ENCODE measurements around the gene RNF213.

Gene RNF213

GRCh38 chr17:80354336-80354735 lies 93.7 kb downstream of the RNF213 start:
- H3K4me1 Mint-ChIP-seq = no peaks in the 10 kb centered on the region
- H3K36me3 Mint-ChIP-seq (ENCODE audit: low read depth) = peaks cover 39% of the 10 kb centered on the region
- H3K27me3 Mint-ChIP-seq (ENCODE audit: low read depth) = no peaks in the 10 kb centered on the region
- TF ChIP-seq CTCF (IDR thresholded peaks at IDR 0.05; ENCODE audit: unreplicated experiment in 3 of 3) = no peak
- H3K9me3 Mint-ChIP-seq = no peaks in the 10 kb centered on the region
- no peak overlapping the region for H3K27ac Mint-ChIP-seq
- H3K4me3 Mint-ChIP-seq = no peak overlapping the region

GRCh38 chr17:80356231-80356856 lies 95.7 kb downstream of the RNF213 start:
- Mint-ChIP-seq H3K27me3 (ENCODE audit: low read depth) (no peaks in the 10 kb centered on the region), H3K4me3 (no peak overlapping the region), H3K4me1 (no peaks in the 10 kb centered on the region), H3K27ac (no peak overlapping the region), H3K9me3 (no peaks in the 10 kb centered on the region), H3K36me3 (ENCODE audit: low read depth) (peaks cover 40% of the 10 kb centered on the region)
- no peak for TF ChIP-seq CTCF (IDR thresholded peaks at IDR 0.05; ENCODE audit: unreplicated experiment in 3 of 3)

GRCh38 chr17:80358131-80358530 lies 97.5 kb downstream of the RNF213 start:
- Mint-ChIP-seq H3K27ac (no peak overlapping the region), H3K4me1 (peaks cover 3% of the 10 kb centered on the region), H3K27me3 (ENCODE audit: low read depth) (no peaks in the 10 kb centered on the region), H3K36me3 (ENCODE audit: low read depth) (peaks cover 40% of the 10 kb centered on the region), H3K4me3 (no peak overlapping the region), H3K9me3 (no peaks in the 10 kb centered on the region)
- TF ChIP-seq CTCF (IDR thresholded peaks at IDR 0.05; ENCODE audit: unreplicated experiment in 3 of 3) = no peak

GRCh38 chr17:80358861-80359260 lies 98.2 kb downstream of the RNF213 start:
- TF ChIP-seq CTCF (IDR thresholded peaks at IDR 0.05; ENCODE audit: unreplicated experiment in 3 of 3) = no peak
- Mint-ChIP-seq H3K27me3 (ENCODE audit: low read depth) (no peaks in the 10 kb centered on the region), H3K36me3 (ENCODE audit: low read depth) (peaks cover 42% of the 10 kb centered on the region), H3K27ac (no peak overlapping the region), H3K9me3 (no peaks in the 10 kb centered on the region), H3K4me3 (no peak overlapping the region), H3K4me1 (peaks cover 3% of the 10 kb centered on the region)

- Mint-ChIP-seq H3K4me1 (peaks cover 3% of the 10 kb centered on the region), H3K4me3 (no peak overlapping the region), H3K27me3 (ENCODE audit: low read depth) (no peaks in the 10 kb centered on the region), H3K9me3 (no peaks in the 10 kb centered on the region), H3K27ac (no peak overlapping the region), H3K36me3 (ENCODE audit: low read depth) (peaks cover 47% of the 10 kb centered on the region)
- no peak for TF ChIP-seq CTCF (IDR thresholded peaks at IDR 0.05; ENCODE audit: unreplicated experiment in 3 of 3)
These were observed 98.9 kb downstream of the RNF213 start for GRCh38 chr17:80359422-80360110.

- Mint-ChIP-seq H3K9me3 (no peaks in the 10 kb centered on the region), H3K27me3 (ENCODE audit: low read depth) (no peaks in the 10 kb centered on the region), H3K27ac (no peak overlapping the region), H3K4me1 (peaks cover 3% of the 10 kb centered on the region), H3K36me3 (ENCODE audit: low read depth) (peaks cover 49% of the 10 kb centered on the region), H3K4me3 (no peak overlapping the region)
- TF ChIP-seq CTCF (IDR thresholded peaks at IDR 0.05; ENCODE audit: unreplicated experiment in 3 of 3) = no peak
These were observed 99.7 kb downstream of the RNF213 start for GRCh38 chr17:80360396-80360795.
